ENCODE results near the gene SFXN2.
"Not testable (repeated sequence)": the region's sequence is repeated elsewhere in the genome, so short reads cannot be mapped to it uniquely, and the experiment has no call there.

The SFXN2 gene

DNA sequence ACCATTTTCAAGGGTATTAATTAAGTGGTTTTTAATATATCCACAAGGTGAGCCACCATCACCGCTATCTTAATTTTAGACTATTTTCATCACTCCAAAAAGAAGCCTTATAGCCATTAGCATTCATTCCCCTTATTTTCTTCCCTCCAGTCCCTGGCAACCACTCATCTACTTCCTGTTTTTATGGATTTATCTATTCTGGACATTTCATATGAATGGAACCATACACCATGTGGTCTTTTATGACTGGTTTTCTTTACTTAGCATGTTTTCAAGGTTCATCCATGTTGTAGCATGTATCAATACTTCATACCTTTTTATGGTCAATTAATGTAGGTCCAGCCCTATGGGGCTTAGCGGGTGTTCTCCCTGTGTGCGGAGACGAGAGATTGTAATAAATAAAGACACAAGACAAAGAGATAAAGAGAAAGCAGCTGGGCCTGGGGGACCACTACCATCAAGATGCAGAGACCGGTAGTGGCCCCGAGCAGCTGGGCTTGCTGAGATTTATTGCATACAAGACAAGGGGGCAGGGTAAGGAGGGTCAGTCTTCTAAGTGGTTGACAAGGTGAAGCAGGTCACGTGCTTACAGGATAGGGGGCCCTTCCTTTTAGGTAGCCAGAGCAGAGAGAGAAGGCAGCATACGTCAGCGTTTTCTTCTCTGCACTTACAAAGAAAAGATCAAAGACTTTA, 44.0 kb downstream of the SFXN2 start:
- no peak for DNase-seq

DNA sequence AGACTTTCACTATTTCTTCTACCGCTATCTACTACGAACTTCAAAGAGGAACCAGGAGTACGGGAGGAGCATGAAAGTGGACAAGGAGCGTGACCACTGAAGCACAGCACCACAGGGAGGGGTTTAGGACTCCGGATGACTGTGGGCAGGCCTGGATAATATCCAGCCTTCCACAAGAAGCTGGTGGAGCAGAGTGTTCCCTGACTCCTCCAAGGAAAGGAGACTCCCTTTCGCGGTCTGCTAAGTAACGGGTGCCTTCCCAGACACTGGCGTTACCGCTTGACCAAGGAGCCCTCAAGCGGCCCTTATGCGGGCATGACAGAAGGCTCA, 44.5 kb downstream of the SFXN2 start:
- not testable (repeated sequence) for DNase-seq

DNA sequence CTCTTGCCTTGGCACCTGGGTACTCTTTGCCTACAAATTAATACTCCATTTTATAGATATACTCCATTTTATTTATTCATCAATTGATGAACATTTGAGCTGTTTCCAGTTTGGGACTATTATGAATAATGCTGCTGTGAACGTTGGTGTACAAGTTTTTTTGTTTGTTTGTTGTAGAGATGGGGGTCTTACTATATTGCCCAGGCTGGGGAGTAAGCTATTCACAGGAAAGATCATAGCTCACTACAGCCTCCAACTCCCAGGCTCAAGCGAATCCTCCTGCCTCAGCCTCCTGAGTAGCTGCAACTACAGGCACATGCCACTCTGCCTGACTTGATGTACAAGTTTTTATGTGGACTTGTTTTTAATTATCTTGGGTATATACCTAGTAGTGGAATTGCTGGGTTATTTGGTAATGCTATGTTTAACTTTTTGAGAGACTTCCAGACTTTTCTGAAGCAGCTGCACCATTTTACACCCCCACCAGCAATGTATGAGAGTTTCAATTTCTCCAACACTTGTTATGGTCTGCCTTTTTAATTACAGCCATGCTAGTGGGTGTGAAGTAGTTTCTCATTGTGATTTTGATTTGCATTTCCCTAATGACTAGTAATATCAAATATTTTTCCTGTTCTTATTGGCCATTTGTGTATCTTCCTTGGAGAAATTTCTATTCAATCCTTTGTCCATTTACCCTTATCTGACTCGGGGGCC, 45.2 kb downstream of the SFXN2 start:
- no peak for DNase-seq

DNA sequence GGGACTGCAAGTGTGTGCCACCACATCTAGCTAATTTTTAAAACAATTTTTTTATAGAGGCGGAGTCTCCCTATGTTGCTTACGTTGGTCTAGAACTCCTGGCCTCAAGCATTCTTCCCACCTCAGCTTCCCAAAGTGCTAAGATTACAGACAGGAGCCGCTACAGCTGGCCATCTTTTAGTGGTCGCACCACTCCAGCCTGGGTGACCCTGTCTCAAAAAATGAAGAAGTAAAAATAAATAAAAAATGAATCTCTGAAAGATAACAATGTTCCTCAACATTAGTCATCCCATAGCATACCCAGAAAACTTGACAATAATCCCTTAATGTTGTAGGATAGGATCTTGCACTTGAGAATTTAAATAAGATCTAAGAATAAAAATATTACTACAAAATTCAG, 47.5 kb downstream of the SFXN2 start:
- no peak for DNase-seq

DNA sequence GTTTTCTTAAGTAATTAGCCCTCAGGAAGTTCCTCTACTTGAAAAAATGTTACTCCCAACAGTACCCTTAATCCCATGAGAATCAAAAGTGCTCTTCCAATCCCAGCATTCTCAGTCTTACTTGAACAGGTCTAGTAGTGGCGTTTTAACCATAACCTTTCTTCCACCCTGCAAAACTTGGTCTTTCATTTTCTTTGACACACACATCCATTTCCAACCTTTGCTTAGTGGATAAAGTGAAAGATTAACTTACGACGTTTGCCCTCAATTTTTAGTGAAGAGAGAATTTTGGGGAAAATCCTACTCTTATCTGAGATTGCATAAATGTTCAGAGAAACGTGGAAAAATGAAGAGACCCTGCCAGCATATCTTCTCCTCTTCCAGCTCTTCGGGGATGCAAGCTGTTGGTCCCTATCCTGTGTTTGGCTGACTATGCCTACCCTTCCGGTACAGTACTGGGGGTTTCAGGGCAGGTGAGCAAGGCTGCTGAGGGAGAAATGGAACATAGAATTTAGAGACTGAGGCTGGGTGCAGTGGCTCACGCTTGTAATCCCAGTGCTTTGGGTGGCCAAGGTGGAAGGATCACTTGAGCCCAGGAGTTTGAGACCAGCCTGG, 48.1 kb downstream of the SFXN2 start:
- no peak for DNase-seq

DNA sequence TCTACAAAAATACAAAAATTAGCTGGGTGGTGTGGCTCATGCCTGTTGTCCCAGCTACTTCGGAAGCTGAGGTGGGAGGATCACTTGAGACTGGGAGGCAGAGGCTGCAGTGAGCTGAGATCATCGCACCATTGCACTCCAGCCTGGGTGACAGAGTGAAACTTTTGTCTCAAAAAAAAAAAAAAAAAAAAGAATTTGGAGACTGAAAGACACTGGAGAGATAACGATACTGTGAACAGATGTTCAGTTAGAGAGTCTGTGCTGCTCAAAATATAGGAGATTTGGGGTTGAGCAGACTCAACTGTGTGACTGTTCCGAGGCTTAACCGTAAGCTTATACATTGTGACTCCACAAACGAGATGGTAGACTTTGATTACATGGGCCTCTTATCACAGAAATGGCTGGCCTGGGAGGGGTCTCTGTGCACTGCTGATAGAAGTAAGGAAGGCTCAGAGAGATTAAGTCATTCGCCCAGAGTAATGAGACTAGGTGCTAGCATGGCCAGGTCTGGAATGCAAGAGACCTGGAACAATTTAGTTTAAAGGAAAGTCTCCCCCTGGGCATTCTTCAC, 48.7 kb downstream of the SFXN2 start:
- no peak for DNase-seq

DNA sequence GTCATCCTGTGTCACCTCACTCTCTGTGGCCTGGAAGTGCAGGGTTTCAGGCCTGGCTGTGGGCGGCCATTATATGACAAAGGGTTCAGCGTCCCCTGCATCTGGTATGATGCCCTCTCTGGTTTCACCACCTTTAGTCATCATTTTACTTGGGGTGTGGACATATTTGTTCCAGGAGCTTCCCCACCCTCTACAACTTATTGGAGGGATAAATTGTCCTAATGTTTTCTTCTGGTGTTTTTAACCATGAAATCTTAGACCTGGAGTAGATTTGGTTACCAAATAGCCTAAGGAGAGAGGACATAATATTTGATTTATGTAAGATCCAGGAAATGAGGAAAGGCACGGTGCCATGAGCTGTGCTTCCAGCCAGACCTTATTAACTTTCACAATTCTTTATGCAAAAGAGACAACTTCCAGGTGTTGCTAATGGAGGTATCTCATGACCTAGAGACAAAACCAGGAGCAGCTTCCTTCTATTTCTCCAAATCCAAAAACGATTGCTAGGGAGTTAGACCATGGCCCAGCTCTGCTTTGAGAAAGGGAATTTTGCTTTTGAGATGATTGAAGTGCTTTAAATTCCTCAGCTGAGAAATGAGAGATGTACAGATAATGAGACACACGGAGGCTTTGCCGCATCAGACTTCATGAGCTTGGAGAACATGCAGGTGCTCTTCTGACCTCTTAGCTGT, 50.2 kb downstream of the SFXN2 start:
- DNase-seq: no peak

DNA sequence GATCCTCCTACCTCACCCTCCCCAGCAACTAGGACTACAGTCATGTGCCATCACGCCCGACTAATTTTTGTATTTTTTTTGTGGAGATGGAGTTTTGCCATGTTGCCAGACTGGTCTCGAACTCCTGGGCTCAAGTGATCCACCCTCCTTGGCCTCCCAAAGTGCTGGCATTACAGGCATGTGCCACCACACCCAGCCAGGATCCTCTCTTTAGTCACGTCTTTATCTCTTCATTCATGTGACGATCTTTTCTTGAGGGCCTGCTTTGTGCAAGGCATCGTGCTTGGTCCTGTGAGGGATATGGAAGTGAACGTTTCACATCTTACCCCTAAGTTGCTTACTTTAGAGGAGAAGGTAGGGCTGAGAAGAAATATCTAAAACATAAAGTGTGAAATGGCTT, 50.9 kb downstream of the SFXN2 start:
- DNase-seq: no peak

DNA sequence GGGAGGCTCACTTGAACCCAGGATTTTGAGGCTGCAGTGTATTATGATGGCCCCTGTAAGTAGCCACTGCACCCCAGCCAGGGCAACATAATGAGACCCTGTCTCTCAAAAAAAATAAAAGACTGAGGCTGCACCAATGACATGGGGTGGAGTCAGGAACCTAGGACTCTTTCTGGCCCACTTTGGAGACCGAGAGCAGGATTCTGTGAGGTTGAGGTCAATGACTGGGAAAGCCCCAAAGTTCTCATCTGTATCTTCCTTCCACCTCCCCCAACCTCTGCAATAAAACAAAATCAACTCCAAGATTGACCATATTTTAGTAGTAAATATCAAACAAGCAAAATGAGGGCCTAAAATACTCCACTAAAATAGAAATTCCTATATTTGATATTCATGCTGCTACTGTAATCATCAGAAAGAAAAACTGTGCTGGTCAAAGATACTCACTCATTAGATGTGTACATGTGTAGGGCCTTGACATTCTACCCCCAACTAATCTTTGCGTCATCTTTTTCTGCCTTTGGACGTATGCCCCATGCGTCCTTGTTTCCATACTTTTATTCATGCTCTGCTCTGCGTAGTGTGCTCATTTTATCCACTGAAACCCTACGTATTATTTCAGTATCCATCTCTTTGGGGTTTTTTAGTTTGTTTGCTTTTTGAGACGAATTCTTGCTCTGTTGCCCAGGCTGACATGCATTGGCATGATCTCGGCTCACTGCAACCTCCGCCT, 53.2 kb downstream of the SFXN2 start:
- no peak for DNase-seq

DNA sequence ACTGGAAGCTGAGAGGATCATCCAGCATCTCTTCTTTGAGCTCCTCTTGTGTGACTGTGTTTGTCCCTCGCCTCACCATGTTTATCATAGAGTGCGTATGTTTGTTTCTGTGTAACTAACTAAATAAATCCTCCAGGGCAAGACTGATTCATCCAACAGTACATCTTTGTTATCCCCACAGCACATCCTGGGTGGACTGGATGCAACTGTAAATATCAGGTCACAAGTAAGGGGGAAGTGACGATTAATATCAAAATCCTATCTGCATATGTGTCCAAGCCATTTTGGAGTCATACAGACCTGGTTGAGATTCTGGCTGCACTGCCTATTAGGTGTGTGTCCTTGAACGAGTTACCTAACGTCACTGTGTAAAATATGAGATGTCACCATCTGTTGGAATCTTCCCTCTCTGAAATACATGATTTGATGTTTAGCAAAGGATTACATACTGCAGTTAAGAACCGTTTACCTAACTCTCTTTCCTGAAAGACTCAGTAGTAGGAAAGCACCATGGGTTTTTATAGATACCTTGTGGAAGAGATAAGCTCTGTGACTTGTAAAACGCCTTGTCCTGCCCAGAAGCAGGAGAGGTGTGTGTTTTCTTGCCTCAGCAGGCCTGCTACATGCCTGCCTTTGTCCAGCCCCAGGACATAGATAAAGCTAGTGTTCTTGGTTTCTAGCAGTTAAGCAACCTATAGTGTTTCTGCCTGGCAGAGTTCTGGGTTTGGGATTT, 55.1 kb downstream of the SFXN2 start:
- no peak for DNase-seq

DNA sequence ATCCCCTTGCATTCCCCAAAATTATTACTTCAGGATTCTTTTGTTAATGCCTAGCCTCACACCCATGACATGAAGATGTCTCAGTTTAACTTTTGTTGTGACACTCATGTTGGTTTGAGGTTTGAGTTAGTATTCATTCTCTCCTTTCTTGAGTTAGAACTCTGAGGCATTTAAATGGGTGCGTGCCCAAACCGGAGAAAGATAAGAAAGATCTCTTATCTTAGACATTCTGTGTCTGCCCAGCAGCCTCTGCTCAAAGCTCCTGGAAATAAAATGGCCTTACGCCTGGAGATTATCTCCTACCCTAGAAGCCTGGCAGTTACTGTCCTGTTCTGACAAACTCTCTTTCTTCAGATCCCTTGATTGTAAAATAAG, 55.7 kb downstream of the SFXN2 start:
- DNase-seq: no peak

DNA sequence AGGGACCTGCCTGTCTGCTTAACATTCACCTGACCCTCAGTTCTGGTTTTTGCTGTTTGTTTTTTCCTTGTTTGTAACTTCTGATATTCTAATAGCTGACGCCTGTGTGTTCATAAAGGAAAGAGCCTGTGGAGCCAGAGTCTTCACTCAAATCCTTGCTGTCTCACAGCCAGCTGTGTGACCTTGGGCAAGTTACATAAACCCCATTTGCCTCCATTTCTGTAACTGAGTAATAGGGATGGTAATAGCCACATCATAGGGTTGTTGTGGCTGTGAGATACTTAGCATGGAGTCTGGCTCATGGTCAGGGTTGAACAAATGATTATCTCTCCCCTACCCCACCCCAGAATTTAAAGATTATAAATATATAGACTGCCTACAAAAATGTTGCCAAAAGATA, 56.4 kb downstream of the SFXN2 start:
- no peak for DNase-seq

DNA sequence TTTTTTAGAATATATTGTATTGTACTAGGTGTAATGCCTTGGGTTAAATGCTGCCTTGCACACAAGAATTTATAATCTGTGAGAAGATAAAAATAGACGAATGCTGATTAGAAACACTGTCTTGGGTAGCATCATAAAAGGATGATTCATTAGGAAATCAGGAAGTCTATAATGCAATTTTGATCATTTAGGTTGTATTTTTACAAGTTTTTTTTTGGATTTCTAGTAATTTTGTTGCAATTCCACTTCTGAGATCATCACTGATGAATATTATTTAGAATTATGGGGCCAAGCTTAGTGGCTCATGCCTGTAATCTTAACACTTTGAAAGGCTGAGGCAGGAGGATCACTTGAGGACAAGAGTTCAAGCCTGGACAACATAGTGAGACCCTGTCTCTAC, 58.9 kb downstream of the SFXN2 start:
- DNase-seq: no peak

DNA sequence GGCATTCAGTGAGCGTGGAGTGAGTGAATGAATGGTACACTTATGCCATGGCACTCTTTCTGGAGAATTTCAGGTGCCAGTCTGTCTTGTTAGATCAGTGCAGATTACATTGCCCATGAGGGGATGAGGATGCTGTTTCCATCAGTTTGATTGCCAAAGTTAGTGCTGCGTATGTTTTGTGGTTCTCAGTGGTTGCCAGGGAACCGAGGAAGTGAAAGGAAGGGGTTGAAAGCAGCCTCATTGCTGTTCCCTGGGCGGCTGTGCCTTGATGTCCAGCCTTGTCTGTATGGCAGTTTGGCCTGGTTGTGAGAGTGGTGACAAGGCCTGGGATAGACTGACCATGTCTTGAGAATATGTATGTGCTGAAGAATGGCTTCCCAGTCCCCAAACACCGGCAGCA, 59.5 kb downstream of the SFXN2 start:
- no peak for DNase-seq

DNA sequence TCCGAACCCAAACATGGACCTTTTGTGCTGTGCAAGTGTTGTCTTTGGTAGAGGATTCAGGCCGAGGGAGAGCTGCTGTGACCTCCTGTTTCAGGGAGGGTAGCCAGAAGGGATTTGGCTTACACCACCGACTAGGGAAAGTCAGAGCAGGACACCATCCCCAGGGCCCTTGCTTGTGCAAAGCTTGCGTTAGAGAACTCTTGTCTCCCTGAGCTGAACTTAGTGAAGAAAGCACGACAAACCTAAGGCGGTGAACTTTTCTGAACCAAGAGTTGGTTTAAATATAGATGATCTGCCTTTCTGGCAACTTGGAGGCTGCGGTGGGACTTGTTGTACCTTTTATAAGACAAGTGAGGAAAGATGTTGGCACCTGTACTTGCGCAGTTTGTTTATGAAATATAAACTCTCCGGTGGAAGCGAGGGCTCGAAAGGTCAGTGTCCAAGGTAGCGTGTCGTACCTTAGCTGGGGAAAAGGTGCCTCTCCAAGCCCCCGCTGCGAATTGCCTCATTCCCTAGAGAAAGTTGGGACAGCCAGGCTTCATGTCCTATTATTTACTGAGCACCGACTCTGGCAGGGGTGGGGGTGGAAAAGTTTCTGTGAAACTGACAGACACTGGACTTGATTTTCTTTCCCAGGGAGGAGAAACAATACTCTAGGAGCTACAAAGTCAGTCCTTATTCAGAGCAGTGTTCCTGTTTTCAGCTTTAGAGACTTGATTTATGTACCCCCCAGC, 60.9 kb downstream of the SFXN2 start:
- DNase-seq: no peak

DNA sequence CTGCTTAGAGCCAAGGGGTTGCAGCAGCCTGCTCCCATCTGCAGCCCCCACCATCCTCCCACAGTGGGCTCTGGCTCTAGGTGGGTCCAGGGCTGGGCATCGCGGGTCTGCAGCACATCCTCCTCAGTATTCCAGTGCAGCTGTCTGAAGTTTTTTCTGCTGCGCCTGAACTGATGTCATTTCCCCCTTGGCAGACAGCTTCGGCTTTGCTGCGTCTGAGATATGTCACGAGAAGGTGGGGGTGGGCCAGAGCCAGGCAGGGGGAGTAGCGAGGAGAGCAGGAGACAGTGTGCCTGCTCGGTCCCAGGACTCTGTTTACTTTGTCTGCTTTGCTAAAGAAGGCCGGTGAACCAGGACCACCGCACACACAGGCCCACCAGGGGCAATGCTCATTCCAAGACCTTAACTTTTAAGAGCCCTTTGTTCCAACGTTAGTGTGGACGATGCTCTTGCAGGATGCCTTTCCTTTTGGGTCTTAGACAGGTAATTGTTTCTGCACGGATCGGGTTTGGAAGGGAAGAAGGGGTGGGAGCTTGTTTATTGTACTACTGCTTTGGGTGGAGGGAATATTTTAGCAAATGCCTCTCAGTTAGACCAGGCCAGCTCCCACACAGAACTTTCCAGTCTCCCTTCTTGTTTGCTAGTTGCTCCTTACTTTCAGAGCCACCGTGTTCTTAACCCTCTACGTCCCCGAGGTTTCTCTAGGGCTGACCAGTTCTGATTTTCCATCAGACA, 61.7 kb downstream of the SFXN2 start:
- peak; percentile 69 for DNase-seq

DNA sequence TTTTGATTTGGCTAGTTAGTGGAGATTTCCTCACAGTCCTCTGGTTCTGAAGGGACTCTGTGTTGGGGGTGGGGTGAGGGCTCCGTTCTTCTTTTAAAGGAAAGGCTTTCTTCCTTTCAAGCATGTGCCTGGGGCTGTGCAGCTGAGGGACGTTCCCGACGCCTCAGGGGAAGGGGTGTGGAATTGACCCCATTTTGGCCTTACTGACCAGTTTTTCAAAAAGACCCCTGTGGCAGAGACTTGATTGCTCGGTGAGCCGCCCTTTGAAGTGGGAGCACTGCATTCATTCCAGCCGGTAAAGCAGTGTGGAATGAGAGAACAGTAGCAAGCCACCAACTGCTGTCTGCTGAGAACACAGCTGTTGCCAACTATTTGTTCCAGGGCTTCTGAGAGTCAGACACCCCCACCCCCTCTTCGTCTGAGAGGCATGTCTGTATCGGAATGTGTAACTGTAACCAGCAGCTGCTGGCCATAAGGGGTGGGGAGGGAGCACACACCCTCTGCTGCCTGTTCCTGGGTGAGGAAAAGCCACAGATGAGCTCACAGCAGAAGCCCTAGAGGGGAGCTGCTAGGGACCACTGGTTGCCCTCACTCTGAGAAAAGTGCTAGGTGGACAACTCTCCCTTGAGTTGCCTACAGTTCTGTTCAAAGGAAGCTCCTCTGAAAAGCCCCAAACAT, 62.5 kb downstream of the SFXN2 start:
- DNase-seq: peak; percentile 78

DNA sequence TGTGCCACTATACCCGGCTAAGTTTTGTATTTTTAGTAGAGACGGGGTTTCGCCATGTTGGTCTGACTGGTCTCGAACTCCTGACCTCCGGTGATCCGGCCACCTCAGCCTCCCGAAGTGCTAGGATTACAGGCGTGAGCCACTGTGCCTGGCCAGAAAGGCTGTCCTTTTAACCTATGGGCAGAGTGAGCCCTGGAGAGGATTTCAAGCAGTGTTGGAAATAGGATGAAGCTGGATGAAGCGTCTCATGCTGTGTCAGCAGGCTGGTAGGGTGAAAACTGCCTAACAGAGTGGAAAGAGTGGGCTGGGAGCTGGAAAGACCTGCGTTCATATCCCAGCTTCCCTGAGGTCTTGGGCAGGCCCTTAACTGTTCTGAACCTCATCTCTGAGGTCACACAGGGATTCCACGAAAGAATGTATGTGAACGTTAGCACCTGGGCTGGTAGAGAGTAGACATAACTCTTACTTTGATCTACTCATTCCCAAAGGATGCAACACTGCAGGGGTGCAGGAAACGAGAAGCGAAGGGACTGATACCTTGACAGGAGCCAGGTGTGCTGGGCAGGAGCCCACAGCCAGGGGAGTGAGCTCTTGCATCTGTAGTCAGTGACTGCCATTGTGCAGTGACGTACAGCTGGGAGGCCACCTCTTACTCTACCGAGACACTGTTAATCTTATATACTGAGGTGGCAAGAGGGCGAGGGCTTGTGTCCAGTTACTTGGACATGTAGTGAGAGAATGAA, 63.4 kb downstream of the SFXN2 start:
- DNase-seq: no peak

DNA sequence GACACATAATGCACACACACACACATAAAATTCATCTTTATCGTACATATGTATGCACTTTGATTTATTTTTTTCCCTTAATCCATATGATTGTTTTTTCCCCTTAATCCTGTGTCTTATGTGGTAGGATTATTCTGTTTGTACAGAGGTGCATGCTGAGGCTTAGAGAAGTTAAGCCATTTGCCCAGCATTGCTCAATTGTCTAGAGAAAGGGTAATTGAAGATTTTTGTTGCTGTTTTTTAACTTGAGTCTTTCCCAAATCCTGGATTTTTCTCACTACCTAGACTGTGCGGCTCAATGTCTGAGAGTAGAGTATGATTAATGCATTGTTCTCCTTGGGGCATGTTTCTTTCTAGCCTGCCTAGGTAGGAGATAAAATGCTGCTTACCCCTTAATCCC, 64.3 kb downstream of the SFXN2 start:
- DNase-seq: no peak
